Cardiac muscle cell (in vitro differentiated cells and primary cell): ENCODE results near the gene PABPC4L. TPM values are rescaled to one million over a fixed set of nuclear protein-coding genes. Genes with fewer than 3 reads are reported as not detected.

Experiments used
- DNase-seq, 2 donors: peaks; one replicate each; pipeline versions ENCODE4 v3.0.0 to v3.0.0-alpha.2; 2010 to 2017; ENCODE audit warnings: low read depth in 1 of 2, low spot score in 1 of 2
- H3K27ac ChIP-seq: fragments of 200-600 bp; sonication (generic); 2 replicates; pipeline ENCODE4 v1.5.1; 2016
- H3K27me3 ChIP-seq: fragments of 200-600 bp; sonication (generic); 2 replicates; pipeline ENCODE4 v1.6.0; 2016; ENCODE audit warnings: control low read depth
- H3K36me3 ChIP-seq: fragments of 200-600 bp; sonication (generic); 2 replicates; pipeline ENCODE4 v1.5.1; 2016; ENCODE audit warnings: control low read depth
- H3K4me1 ChIP-seq: fragments of 200-600 bp; sonication (generic); 2 replicates; pipeline ENCODE4 v1.8.1; 2017; ENCODE audit warnings: low read depth, mild to moderate bottlenecking, mixed run types
- H3K4me3 ChIP-seq: fragments of 200-600 bp; sonication (generic); 2 replicates; pipeline ENCODE4 v1.5.1; 2016; ENCODE audit warnings: mild to moderate bottlenecking
- H3K9me3 ChIP-seq: fragments of 200-600 bp; sonication (generic); 2 replicates; pipeline ENCODE4 v1.5.1; 2017; ENCODE audit warnings: low read depth, mild to moderate bottlenecking, control low read depth
- polyA plus RNA-seq: library from polyadenylated mRNA; unstranded; fragments of >200 nt; fragmentation: Nextera tagmentation; extraction: Ambion mirVana; gene quantifications from 2 replicates; pipeline ENCODE4 v1.2.1, GENCODE V29; 2016
- total RNA-seq: library from RNA; depleted of rRNA; stranded (reverse); fragments of >200 nt; gene quantifications from 2 replicates; pipeline ENCODE4 v1.2.3, GENCODE V29; 2016
- TF ChIP-seq, protein P1 (sequence below): IDR thresholded peaks from 2 replicates; pipeline ENCODE4 v1.5.1; 2012; ENCODE audit warnings: low read depth, mild to moderate bottlenecking, low read length

PABPC4L gene
- total and polyA plus RNA-seq, 2 experiments from 2014 or later: 2.3 to 7.1 TPM

DNA sequence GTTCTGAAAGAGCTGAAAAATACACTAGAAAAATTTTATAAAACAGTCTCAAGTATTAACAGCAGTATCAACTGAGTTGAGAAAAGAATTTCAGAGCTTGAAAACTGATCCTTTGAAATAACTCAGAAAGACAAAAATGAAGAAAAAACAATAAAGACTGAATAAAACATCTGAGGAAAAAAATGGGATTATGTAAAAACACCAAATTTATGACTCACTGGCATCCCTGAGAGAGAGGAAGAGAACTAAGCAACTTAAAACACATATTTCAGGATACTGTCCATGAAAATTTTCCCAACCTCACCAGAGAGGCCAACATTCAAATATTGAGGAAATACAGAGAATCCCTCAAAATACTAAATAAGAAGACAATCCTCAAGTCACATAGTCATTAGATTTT lies 22.9 kb downstream of the PABPC4L start:
- no peak overlapping the region for H3K27ac ChIP-seq
- peak in 1 of 2 donors; percentile 7 for DNase-seq

GRCh38 chr4:134174271-134174670 lies 27.3 kb downstream of the PABPC4L start:
- no peaks in the 10 kb centered on the region for H3K27me3 ChIP-seq
- TF ChIP-seq, protein P1, sequence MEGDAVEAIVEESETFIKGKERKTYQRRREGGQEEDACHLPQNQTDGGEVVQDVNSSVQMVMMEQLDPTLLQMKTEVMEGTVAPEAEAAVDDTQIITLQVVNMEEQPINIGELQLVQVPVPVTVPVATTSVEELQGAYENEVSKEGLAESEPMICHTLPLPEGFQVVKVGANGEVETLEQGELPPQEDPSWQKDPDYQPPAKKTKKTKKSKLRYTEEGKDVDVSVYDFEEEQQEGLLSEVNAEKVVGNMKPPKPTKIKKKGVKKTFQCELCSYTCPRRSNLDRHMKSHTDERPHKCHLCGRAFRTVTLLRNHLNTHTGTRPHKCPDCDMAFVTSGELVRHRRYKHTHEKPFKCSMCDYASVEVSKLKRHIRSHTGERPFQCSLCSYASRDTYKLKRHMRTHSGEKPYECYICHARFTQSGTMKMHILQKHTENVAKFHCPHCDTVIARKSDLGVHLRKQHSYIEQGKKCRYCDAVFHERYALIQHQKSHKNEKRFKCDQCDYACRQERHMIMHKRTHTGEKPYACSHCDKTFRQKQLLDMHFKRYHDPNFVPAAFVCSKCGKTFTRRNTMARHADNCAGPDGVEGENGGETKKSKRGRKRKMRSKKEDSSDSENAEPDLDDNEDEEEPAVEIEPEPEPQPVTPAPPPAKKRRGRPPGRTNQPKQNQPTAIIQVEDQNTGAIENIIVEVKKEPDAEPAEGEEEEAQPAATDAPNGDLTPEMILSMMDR: no peak
- peaks cover 3% of the 10 kb centered on the region for H3K36me3 ChIP-seq
- no peak for DNase-seq
- no peak overlapping the region for H3K27ac ChIP-seq
- H3K4me1 ChIP-seq: peaks cover 7% of the 10 kb centered on the region
- no peaks in the 10 kb centered on the region for H3K9me3 ChIP-seq
- no peak overlapping the region for H3K4me3 ChIP-seq

More for the DNA sequence above, 22.9 kb downstream of the PABPC4L start:
- Histone ChIP-seq H3K36me3 (no peaks in the 10 kb centered on the region), H3K4me3 (no peak overlapping the region), H3K4me1 (peaks cover 9% of the 10 kb centered on the region), H3K27me3 (no peaks in the 10 kb centered on the region), H3K9me3 (no peaks in the 10 kb centered on the region)
- TF ChIP-seq, protein P1: no peak

DNA sequence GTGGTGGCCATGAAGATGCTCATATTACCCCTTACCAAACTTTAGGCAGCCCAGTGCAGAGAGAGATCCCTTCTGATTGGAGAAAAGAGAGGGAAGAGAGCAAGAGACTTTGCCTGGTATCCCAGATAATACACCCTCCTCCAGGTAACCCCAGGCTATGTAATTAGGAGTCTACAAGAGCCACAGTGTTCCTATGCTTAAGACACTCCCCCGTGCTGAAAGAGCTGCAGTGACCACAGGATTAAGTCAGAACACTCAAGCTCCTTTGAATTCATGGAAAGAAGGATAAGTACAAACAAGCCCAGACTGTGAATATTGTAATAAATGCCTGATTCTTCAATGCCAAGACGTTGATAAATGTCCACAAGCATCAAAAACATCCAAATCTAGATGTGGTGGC lies 41.4 kb downstream of the PABPC4L start:
- H3K4me1 ChIP-seq: no peaks in the 10 kb centered on the region
- DNase-seq: no peak
- H3K27me3 ChIP-seq: no peaks in the 10 kb centered on the region

GRCh38 chr4:134154097-134154496 lies 47.5 kb downstream of the PABPC4L start:
- DNase-seq: no peak
- Histone ChIP-seq H3K36me3 (no peaks in the 10 kb centered on the region), H3K4me3 (no peak overlapping the region), H3K27me3 (no peaks in the 10 kb centered on the region), H3K4me1 (no peaks in the 10 kb centered on the region), H3K27ac (no peak overlapping the region), H3K9me3 (no peaks in the 10 kb centered on the region)
- TF ChIP-seq, protein P1: no peak

More for the DNA sequence above, 41.4 kb downstream of the PABPC4L start:
- no peaks in the 10 kb centered on the region for H3K36me3 ChIP-seq
- no peaks in the 10 kb centered on the region for H3K9me3 ChIP-seq
- TF ChIP-seq, protein P1: no peak
- no peak overlapping the region for H3K4me3 ChIP-seq
- H3K27ac ChIP-seq: no peak overlapping the region

- Histone ChIP-seq H3K27ac (no peak overlapping the region), H3K27me3 (no peaks in the 10 kb centered on the region), H3K4me1 (no peaks in the 10 kb centered on the region), H3K4me3 (no peak overlapping the region), H3K9me3 (no peaks in the 10 kb centered on the region), H3K36me3 (no peaks in the 10 kb centered on the region)
- no peak for DNase-seq
- TF ChIP-seq, protein P1: no peak
Measured at GRCh38 chr4:134147941-134148340, 53.6 kb downstream of the PABPC4L start.
